ENCODE measurements around the gene LETM1. TPM values are rescaled to one million over a fixed set of nuclear protein-coding genes. Genes with fewer than 3 reads are reported as not detected.
A peak's percentile ranks its signal among the peaks of the same experiment; 100 is the strongest.

Gene LETM1
- total and polyA plus RNA-seq, 2 donors (not counting 1 experiment from before 2014, with no cell fraction given) = 28.5 to 45.1 TPM

GRCh38 chr4:1763550-1764080, 92.3 kb downstream of the LETM1 start:
- 18% methylated on average over 32 of the region's 36 CpGs for WGBS (ENCODE audit: insufficient coverage)
- no peak overlapping the region for H3K9ac ChIP-seq (ENCODE audit: low read length)
- H3K4me2 ChIP-seq (replicated peaks; ENCODE audit: low read depth, low read length, poor library complexity, severe bottlenecking) = peak overlapping the region; percentile 43
- ChIA-PET POLR2A (no interaction called here), CTCF (no interaction called here)
- H3K9me3 Mint-ChIP-seq (ENCODE audit: insufficient read depth) = no peaks in the 10 kb centered on the region
- no peak overlapping the region for H3K4me3 ChIP-seq (ENCODE audit: control extremely low read depth in 1 of 5, extremely low read depth in 1 of 5, insufficient read depth in 1 of 5, low read depth in 2 of 5, low read length in 4 of 5)
- intact Hi-C loops (cut with micrococcal nuclease) = no loop called here
- H2AFZ ChIP-seq (ENCODE audit: insufficient read depth, low read depth, low read length, poor library complexity, severe bottlenecking) = no peak overlapping the region
- H3K36me3 ChIP-seq (replicated peaks in 1 of 2; ENCODE audit: control extremely low read depth in 1 of 2, control insufficient read depth in 1 of 2, extremely low read depth in 1 of 2, insufficient read depth in 2 of 2, low read length in 1 of 2) = no peaks in the 10 kb centered on the region
- no peaks in the 10 kb centered on the region for H3K9me3 ChIP-seq (ENCODE audit: control extremely low read depth in 1 of 3, control insufficient read depth in 2 of 3, insufficient read depth in 1 of 3, low read length in 2 of 3)
- no peaks in the 10 kb centered on the region for H3K79me2 ChIP-seq (ENCODE audit: control insufficient read depth, insufficient read depth, low read length)
- H3K27ac ChIP-seq (ENCODE audit: low read length in 2 of 2) = no peak overlapping the region
- peaks cover 0 to 34% (median 5%) of the 10 kb centered on the region in 4 experiments for H3K27me3 ChIP-seq (replicated peaks in 1 of 4; ENCODE audit: control extremely low read depth in 1 of 4, control insufficient read depth in 3 of 4, insufficient read depth in 4 of 4, low read length in 3 of 4)
- DNase-seq (no peak), ATAC-seq (ENCODE audit: low read depth) (no peak)
- peaks cover 13% of the 10 kb centered on the region for H3K27me3 Mint-ChIP-seq
- TF ChIP-seq, protein P1, sequence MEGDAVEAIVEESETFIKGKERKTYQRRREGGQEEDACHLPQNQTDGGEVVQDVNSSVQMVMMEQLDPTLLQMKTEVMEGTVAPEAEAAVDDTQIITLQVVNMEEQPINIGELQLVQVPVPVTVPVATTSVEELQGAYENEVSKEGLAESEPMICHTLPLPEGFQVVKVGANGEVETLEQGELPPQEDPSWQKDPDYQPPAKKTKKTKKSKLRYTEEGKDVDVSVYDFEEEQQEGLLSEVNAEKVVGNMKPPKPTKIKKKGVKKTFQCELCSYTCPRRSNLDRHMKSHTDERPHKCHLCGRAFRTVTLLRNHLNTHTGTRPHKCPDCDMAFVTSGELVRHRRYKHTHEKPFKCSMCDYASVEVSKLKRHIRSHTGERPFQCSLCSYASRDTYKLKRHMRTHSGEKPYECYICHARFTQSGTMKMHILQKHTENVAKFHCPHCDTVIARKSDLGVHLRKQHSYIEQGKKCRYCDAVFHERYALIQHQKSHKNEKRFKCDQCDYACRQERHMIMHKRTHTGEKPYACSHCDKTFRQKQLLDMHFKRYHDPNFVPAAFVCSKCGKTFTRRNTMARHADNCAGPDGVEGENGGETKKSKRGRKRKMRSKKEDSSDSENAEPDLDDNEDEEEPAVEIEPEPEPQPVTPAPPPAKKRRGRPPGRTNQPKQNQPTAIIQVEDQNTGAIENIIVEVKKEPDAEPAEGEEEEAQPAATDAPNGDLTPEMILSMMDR (IDR thresholded peaks at IDR 0.05) = no peak
- no peak for TF ChIP-seq EZH2 (IDR thresholded peaks at IDR 0.05; ENCODE audit: borderline replicate concordance, insufficient read depth, low read depth, low read length, poor library complexity, severe bottlenecking)
- H3K4me1 Mint-ChIP-seq = peaks cover 19% of the 10 kb centered on the region
- H3K4me1 ChIP-seq (ENCODE audit: control insufficient read depth in 2 of 2, insufficient read depth in 2 of 2, low read length in 2 of 2) = peaks cover 17 to 19% of the 10 kb centered on the region in 2 donors
- no peak overlapping the region for H3K27ac Mint-ChIP-seq
- H3K4me3 Mint-ChIP-seq = no peak overlapping the region
- H4K20me1 ChIP-seq (ENCODE audit: control insufficient read depth, insufficient read depth, low read length, poor library complexity, severe bottlenecking) = no peaks in the 10 kb centered on the region

- POLR2A ChIA-PET = no interaction called here
- Histone ChIP-seq H3K4me2 (replicated peaks; ENCODE audit: low read depth, low read length, poor library complexity, severe bottlenecking) (peak overlapping the region; percentile 25), H3K36me3 (replicated peaks in 1 of 2; ENCODE audit: control extremely low read depth in 1 of 2, control insufficient read depth in 1 of 2, extremely low read depth in 1 of 2, insufficient read depth in 2 of 2, low read length in 1 of 2) (no peaks in the 10 kb centered on the region)
Observed at GRCh38 chr4:1763070-1763549, 92.8 kb downstream of the LETM1 start.

More at GRCh38 chr4:1763070-1763549, 92.8 kb downstream of the LETM1 start:
- no peak overlapping the region for H3K9ac ChIP-seq (ENCODE audit: low read length)
- 36% methylated on average over 31 of the region's 31 CpGs for WGBS (ENCODE audit: insufficient coverage)
- peaks cover 12 to 14% of the 10 kb centered on the region in 2 donors for H3K4me1 ChIP-seq (ENCODE audit: control insufficient read depth in 2 of 2, insufficient read depth in 2 of 2, low read length in 2 of 2)
- intact Hi-C loops (cut with micrococcal nuclease) = no loop called here
- no peak overlapping the region for H3K27ac ChIP-seq (ENCODE audit: low read length in 2 of 2)
- Mint-ChIP-seq H3K27me3 (peaks cover 9% of the 10 kb centered on the region), H3K27ac (peak overlapping the region; percentile 37), H3K4me3 (no peak overlapping the region), H3K4me1 (peaks cover 14% of the 10 kb centered on the region), H3K9me3 (ENCODE audit: insufficient read depth) (no peaks in the 10 kb centered on the region)
- H4K20me1 ChIP-seq (ENCODE audit: control insufficient read depth, insufficient read depth, low read length, poor library complexity, severe bottlenecking) = no peaks in the 10 kb centered on the region
- TF ChIP-seq, protein P1 (IDR thresholded peaks at IDR 0.05) = no peak
- no peak for TF ChIP-seq EZH2 (IDR thresholded peaks at IDR 0.05; ENCODE audit: borderline replicate concordance, insufficient read depth, low read depth, low read length, poor library complexity, severe bottlenecking)
- H3K4me3 ChIP-seq (ENCODE audit: control extremely low read depth in 1 of 5, extremely low read depth in 1 of 5, insufficient read depth in 1 of 5, low read depth in 2 of 5, low read length in 4 of 5) = no peak overlapping the region
- peaks cover 0 to 29% (median 3%) of the 10 kb centered on the region in 4 experiments for H3K27me3 ChIP-seq (replicated peaks in 1 of 4; ENCODE audit: control extremely low read depth in 1 of 4, control insufficient read depth in 3 of 4, insufficient read depth in 4 of 4, low read length in 3 of 4)
- no peak overlapping the region for H2AFZ ChIP-seq (ENCODE audit: insufficient read depth, low read depth, low read length, poor library complexity, severe bottlenecking)
- H3K79me2 ChIP-seq (ENCODE audit: control insufficient read depth, insufficient read depth, low read length) = no peaks in the 10 kb centered on the region
- DNase-seq (no peak), ATAC-seq (ENCODE audit: low read depth) (no peak)
- no peaks in the 10 kb centered on the region for H3K9me3 ChIP-seq (ENCODE audit: control extremely low read depth in 1 of 3, control insufficient read depth in 2 of 3, insufficient read depth in 1 of 3, low read length in 2 of 3)
- CTCF ChIA-PET = no interaction called here
